ENCODE measurements around the gene CIRBP. TPM values are rescaled to one million over a fixed set of nuclear protein-coding genes. Genes with fewer than 3 reads are reported as not detected.
"Not testable (repeated sequence)": the region's sequence is repeated elsewhere in the genome, so short reads cannot be mapped to it uniquely, and the experiment has no call there.

The CIRBP gene
- total and polyA plus RNA-seq, 7 donors, result 137 to 591 (median 296) TPM

DNA sequence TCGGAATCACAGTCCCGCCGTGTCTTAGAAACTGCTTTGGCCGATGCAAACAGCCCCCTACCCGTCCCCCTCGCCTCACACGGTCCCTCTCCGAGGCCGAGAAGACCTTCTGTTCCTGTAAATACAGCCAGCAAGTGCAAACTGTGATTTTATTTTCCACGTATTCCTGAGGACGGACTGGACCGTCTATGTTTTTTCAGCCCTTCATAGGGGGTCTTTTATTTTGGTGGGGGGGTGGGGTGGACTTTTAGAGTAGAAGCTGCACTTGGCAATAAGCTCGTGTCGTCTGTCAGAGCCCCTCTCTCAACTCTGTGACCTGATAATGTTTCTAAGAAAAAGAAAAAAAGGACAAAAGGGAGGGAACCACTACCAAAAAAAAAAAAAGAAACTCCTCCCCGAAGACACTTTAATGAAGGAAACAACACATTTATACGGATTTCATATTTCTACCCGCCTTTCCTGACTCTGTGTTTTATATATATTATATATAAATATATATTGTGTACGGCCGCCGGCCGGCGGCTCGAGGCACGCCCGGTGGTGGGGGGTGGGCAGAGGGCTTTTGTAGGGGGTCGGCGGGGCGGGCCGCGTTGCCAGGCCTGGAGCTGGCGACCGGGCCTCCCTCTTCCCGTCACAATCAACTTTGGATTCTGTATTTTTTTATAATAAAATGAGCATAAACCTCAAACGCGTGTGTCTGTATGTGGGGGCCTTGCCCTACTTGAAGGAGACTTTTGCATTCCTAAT, 31.8 kb downstream of the CIRBP start:
- intact Hi-C loops (cut with DNase I), result no loop called here

DNA sequence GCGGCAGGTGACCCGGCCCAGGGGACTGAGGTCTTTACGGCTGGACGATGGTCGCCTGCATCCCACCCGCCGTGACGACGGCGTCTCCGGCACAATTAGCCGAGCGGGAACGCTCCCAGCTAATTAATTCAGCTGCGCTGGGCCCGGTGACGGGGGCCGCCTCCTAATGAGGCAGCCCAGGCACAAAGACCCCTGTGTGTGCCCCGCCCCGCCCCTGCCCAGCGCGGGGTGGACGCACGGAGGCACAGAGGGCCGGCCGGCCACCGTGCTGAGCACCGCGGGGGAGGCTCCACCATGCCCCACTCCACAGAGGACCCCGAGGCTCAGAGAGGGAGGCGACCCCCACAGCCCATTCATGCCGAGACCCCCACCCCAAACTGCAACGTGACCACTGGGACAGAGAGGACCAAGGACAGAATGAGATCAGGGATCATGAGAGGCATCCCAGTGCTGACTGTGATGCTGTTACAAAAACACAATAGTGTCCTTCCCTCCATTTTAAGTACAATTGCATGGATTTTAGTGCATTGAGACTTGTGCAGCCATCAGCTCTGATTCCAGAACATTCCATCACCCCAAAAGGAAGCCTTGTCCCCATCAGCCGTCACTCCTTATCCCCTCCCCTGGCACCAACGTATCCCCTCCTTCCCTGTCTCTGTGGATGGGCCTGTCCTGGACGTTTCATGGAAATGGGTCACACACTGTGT, 33.6 kb downstream of the CIRBP start:
- no peaks in the 10 kb centered on the region for H3K36me3 ChIP-seq (ENCODE audit: insufficient read depth in 1 of 2, low read depth in 1 of 2)
- no peaks in the 10 kb centered on the region for H3K9me3 ChIP-seq
- no peak for ATAC-seq
- TF ChIP-seq, protein P1, sequence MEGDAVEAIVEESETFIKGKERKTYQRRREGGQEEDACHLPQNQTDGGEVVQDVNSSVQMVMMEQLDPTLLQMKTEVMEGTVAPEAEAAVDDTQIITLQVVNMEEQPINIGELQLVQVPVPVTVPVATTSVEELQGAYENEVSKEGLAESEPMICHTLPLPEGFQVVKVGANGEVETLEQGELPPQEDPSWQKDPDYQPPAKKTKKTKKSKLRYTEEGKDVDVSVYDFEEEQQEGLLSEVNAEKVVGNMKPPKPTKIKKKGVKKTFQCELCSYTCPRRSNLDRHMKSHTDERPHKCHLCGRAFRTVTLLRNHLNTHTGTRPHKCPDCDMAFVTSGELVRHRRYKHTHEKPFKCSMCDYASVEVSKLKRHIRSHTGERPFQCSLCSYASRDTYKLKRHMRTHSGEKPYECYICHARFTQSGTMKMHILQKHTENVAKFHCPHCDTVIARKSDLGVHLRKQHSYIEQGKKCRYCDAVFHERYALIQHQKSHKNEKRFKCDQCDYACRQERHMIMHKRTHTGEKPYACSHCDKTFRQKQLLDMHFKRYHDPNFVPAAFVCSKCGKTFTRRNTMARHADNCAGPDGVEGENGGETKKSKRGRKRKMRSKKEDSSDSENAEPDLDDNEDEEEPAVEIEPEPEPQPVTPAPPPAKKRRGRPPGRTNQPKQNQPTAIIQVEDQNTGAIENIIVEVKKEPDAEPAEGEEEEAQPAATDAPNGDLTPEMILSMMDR (IDR thresholded peaks at IDR 0.05), result no peak
- H3K27me3 ChIP-seq (ENCODE audit: insufficient read depth in 3 of 3, low read length in 2 of 3), result peaks cover 0 to 8% (median 2%) of the 10 kb centered on the region in 3 donors
- 43 to 52% (median 44%) methylated on average over 31 to 36 of the region's 36 CpGs for WGBS, 3 donors
- intact Hi-C loops (cut with DNase I), result no loop called here
- H3K27ac ChIP-seq, result no peak overlapping the region
- no peak for DNase-seq
- H3K4me3 ChIP-seq, result no peak overlapping the region
- no peaks in the 10 kb centered on the region for H3K4me1 ChIP-seq

More for the DNA sequence above, 31.8 kb downstream of the CIRBP start:
- DNase-seq (no peak), ATAC-seq (no peak)
- H3K9me3 ChIP-seq, result no peaks in the 10 kb centered on the region
- H3K36me3 ChIP-seq (ENCODE audit: insufficient read depth in 1 of 2, low read depth in 1 of 2), result no peaks in the 10 kb centered on the region
- H3K4me3 ChIP-seq, result no peak overlapping the region
- TF ChIP-seq, protein P1 (IDR thresholded peaks at IDR 0.05), result no peak
- H3K27me3 ChIP-seq (ENCODE audit: insufficient read depth in 3 of 3, low read length in 2 of 3), result peaks cover 0 to 15% (median 2%) of the 10 kb centered on the region in 3 donors
- H3K27ac ChIP-seq, result no peak overlapping the region
- H3K4me1 ChIP-seq, result no peaks in the 10 kb centered on the region
- WGBS, 3 donors, result 76 to 77% (median 76%) methylated on average over 33 to 35 of the region's 35 CpGs

DNA sequence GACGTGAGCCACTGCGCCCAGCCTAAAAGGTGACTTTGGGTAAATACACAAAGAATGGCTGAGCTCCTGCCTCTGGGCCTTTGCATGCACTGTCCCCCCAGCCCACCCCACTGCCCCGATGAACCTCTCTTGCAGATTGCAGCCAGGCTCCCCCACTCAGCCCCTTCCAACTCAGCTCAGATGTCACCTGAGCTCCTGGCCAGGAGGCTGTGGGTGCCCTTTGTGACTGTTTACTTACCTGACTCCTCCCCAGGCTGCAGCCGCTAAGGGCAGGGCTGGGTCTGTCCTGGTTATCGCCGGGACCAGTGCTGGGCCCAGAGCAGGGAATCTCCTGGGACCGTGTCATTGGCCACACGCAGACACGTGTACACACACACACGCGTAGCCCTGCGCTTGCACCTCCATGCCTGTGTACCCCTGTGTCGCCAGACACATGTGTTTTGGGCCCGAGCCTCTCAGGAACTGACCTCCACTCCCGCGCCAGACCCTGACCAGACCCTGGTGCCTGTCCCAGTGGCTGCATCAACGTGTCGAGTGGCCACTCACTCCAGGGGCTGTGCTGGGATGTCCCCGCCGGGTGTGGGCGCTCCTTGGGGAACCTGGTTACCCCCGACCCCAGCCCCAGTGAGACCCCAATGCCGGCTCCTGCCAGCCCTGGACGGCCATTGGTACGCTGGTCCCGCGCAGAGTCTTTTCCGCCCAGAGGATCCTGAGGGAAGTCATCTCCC, 35.2 kb downstream of the CIRBP start:
- ATAC-seq (peak in 1 of 4 donors; percentile 30), DNase-seq (no peak)
- no peaks in the 10 kb centered on the region for H3K4me1 ChIP-seq
- no peak overlapping the region for H3K27ac ChIP-seq
- 81 to 85% (median 85%) methylated on average over 22 to 28 of the region's 28 CpGs for WGBS, 3 donors
- TF ChIP-seq, protein P1 (IDR thresholded peaks at IDR 0.05), result no peak
- no peak overlapping the region for H3K4me3 ChIP-seq
- intact Hi-C loops (cut with DNase I), result no loop called here
- no peaks in the 10 kb centered on the region for H3K9me3 ChIP-seq
- no peaks in the 10 kb centered on the region for H3K36me3 ChIP-seq (ENCODE audit: insufficient read depth in 1 of 2, low read depth in 1 of 2)
- peaks cover 0 to 5% (median 2%) of the 10 kb centered on the region in 3 donors for H3K27me3 ChIP-seq (ENCODE audit: insufficient read depth in 3 of 3, low read length in 2 of 3)

DNA sequence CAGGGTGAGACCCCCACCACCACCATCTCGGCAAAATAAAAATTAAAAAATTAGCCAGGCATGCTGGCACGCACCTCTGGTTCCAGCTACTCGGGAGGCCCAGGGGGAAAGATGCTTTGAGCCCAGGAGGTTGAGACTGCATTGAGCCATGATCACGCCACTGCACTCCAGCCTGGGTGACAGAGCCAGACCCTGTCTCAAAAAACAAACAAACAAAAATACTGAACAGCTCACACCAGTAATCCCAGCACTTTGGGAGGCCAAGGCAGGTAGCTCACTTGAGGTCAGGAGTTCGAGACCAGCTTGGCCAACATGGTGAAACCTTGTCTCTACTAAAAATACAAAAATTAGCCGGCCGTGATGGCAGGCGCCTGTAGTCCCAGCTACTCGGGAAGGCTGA, 36.2 kb downstream of the CIRBP start:
- intact Hi-C loops (cut with DNase I); DNase-seq; H3K27ac ChIP-seq; H3K36me3 ChIP-seq (ENCODE audit: insufficient read depth in 1 of 2, low read depth in 1 of 2); ATAC-seq; H3K4me1 ChIP-seq; H3K4me3 ChIP-seq; H3K9me3 ChIP-seq: not testable (repeated sequence)
- WGBS, 3 donors, result 78 to 83% (median 83%) methylated on average over 9 of the region's 9 CpGs
- peaks cover 0 to 11% (median 2%) of the 10 kb centered on the region in 3 donors for H3K27me3 ChIP-seq (ENCODE audit: insufficient read depth in 3 of 3, low read length in 2 of 3)

DNA sequence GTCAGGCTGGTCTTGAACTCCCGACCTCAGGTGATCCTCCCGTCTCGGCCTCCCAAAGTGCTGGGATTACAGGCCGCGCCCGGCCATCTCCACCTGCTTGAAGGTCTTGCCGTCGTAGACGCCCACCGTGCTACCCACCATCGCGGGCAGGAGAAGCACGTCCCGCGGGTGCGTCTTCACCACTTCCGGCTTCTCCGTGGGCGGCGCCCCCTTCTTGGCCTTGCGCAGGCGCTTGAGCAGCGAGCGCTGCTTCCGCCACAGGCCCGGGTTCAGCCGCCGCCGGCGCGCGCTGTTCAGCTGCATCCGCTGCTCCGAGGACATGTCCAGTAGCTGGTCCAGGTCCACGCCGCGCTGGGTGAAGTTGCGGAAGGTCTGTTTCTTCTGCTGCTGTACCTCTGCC, 38.2 kb downstream of the CIRBP start:
- H3K4me1 ChIP-seq, result no peaks in the 10 kb centered on the region
- intact Hi-C loops (cut with DNase I), result no loop called here

More for the DNA sequence above, 38.2 kb downstream of the CIRBP start:
- TF ChIP-seq, protein P1 (IDR thresholded peaks at IDR 0.05), result no peak
- DNase-seq, result no peak
- Histone ChIP-seq H3K9me3 (no peaks in the 10 kb centered on the region), H3K4me3 (no peak overlapping the region), H3K27ac (no peak overlapping the region), H3K36me3 (ENCODE audit: insufficient read depth in 1 of 2, low read depth in 1 of 2) (no peaks in the 10 kb centered on the region), H3K27me3 (ENCODE audit: insufficient read depth in 3 of 3, low read length in 2 of 3) (peaks cover 0 to 17% (median 0%) of the 10 kb centered on the region in 3 donors)
- ATAC-seq, result no peak
- 91 to 95% (median 92%) methylated on average over 35 to 38 of the region's 38 CpGs for WGBS, 3 donors

Data from psoas muscle (tissue), 8 donors.